Measurements from ENCODE around the gene KMT2B. TPM values are rescaled to one million over a fixed set of nuclear protein-coding genes. Genes with fewer than 3 reads are reported as not detected.
A peak's percentile ranks its signal among the peaks of the same experiment; 100 is the strongest.

Gene KMT2B
- total RNA-seq, 1 experiment from 2014 or later: 32.2 TPM

GRCh38 chr19:35669974-35670373, 47.8 kb upstream of the KMT2B start:
- H3K9me2 ChIP-seq (ENCODE audit: insufficient read depth): no peaks in the 10 kb centered on the region
- no peak overlapping the region for H3K4me2 ChIP-seq
- H3F3A ChIP-seq (ENCODE audit: insufficient read depth, low read depth): peaks cover 6% of the 10 kb centered on the region; the same call in 1 of the 2 replicates
- no peak overlapping the region for H3K4me3 ChIP-seq
- CTCF ChIA-PET: no interaction called here
- H2AFZ ChIP-seq: no peak overlapping the region
- H3K4me1 ChIP-seq (replicated peaks; ENCODE audit: insufficient read depth): peaks cover 6% of the 10 kb centered on the region; the same call in 1 of the 2 replicates
- intact Hi-C loops (cut with micrococcal nuclease; ENCODE audit: unreplicated experiment): no loop called here
- no peaks in the 10 kb centered on the region for H3K36me3 ChIP-seq (ENCODE audit: low read depth)
- H4K20me1 ChIP-seq (ENCODE audit: insufficient read depth): no peaks in the 10 kb centered on the region
- peaks cover 19% of the 10 kb centered on the region for H3K27me3 ChIP-seq (ENCODE audit: insufficient read depth, low read depth)
- no peaks in the 10 kb centered on the region for H3K79me2 ChIP-seq (ENCODE audit: low read depth)
- no peak for DNase-seq
- TF ChIP-seq EZH2 (IDR thresholded peaks at IDR 0.05; ENCODE audit: low read depth) (no peak), CTCF (conservative IDR thresholded peaks at IDR 0.05) (no peak)
- H3K27ac ChIP-seq: no peak overlapping the region
- POLR2A ChIA-PET (ENCODE audit: unreplicated experiment): no interaction called here
- H3K9me3 ChIP-seq (ENCODE audit: insufficient read depth, low read depth): no peaks in the 10 kb centered on the region
- BruUV-seq (replicated peaks): no TSS peak

DNA sequence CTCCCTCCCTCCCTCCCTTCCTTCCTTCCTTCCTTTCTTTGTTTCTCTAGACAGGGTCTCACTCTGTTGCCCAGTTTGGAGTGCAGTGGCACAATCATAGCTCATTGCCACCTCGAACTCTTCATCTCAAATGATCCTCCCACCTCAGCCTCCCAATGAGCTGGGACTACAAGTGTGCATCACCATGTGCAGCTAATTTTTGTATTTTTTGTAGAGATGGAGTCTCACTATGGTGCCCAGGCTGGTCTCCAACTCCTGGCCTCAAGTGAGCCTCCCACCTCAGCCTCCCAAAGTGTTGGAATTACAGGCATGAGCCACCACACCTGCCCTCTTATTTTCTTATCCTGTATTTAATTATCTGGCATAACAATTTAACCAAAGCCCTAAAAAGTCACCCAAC, 47.1 kb upstream of the KMT2B start:
- H3K4me3 ChIP-seq: no peak overlapping the region

GRCh38 chr19:35671818-35672217, 46.0 kb upstream of the KMT2B start:
- Histone ChIP-seq H3K4me3 (no peak overlapping the region), H3F3A (ENCODE audit: insufficient read depth, low read depth) (peaks cover 6% of the 10 kb centered on the region; the same call in 1 of the 2 replicates), H3K27ac (no peak overlapping the region), H2AFZ (no peak overlapping the region), H3K79me2 (ENCODE audit: low read depth) (no peaks in the 10 kb centered on the region), H3K4me2 (no peak overlapping the region), H3K27me3 (ENCODE audit: insufficient read depth, low read depth) (peaks cover 19% of the 10 kb centered on the region), H3K9me2 (ENCODE audit: insufficient read depth) (no peaks in the 10 kb centered on the region), H3K9me3 (ENCODE audit: insufficient read depth, low read depth) (no peaks in the 10 kb centered on the region), H3K36me3 (ENCODE audit: low read depth) (no peaks in the 10 kb centered on the region), H4K20me1 (ENCODE audit: insufficient read depth) (no peaks in the 10 kb centered on the region), H3K4me1 (replicated peaks; ENCODE audit: insufficient read depth) (peaks cover 6% of the 10 kb centered on the region; the same call in 1 of the 2 replicates)
- BruUV-seq (replicated peaks): no TSS peak
- peak in 1 of 2 experiments; percentile 78 for DNase-seq
- intact Hi-C loops (cut with micrococcal nuclease; ENCODE audit: unreplicated experiment): no loop called here
- TF ChIP-seq EZH2 (IDR thresholded peaks at IDR 0.05; ENCODE audit: low read depth) (no peak), CTCF (conservative IDR thresholded peaks at IDR 0.05) (no peak)
- POLR2A ChIA-PET (ENCODE audit: unreplicated experiment): interaction anchor here (0.5 kb wide), 1 partner anchor 367 kb away, joined by 4 read pairs; no protein-coding TSS in a partner anchor
- CTCF ChIA-PET: no interaction called here

More for the DNA sequence above, 47.1 kb upstream of the KMT2B start:
- no peak for DNase-seq
- TF ChIP-seq EZH2 (IDR thresholded peaks at IDR 0.05; ENCODE audit: low read depth): no peak
- TF ChIP-seq CTCF (conservative IDR thresholded peaks at IDR 0.05): no peak
- H3K4me2 ChIP-seq: no peak overlapping the region
- peaks cover 19% of the 10 kb centered on the region for H3K27me3 ChIP-seq (ENCODE audit: insufficient read depth, low read depth)
- BruUV-seq (replicated peaks): no TSS peak
- H3K27ac ChIP-seq: no peak overlapping the region
- ChIA-PET POLR2A (ENCODE audit: unreplicated experiment) (no interaction called here), CTCF (no interaction called here)
- H3K36me3 ChIP-seq (ENCODE audit: low read depth): no peaks in the 10 kb centered on the region
- H2AFZ ChIP-seq: no peak overlapping the region
- intact Hi-C loops (cut with micrococcal nuclease; ENCODE audit: unreplicated experiment): no loop called here
- peaks cover 6% of the 10 kb centered on the region; the same call in 1 of the 2 replicates for H3K4me1 ChIP-seq (replicated peaks; ENCODE audit: insufficient read depth)
- H3K9me2 ChIP-seq (ENCODE audit: insufficient read depth): no peaks in the 10 kb centered on the region
- H4K20me1 ChIP-seq (ENCODE audit: insufficient read depth): no peaks in the 10 kb centered on the region
- H3F3A ChIP-seq (ENCODE audit: insufficient read depth, low read depth): peaks cover 6% of the 10 kb centered on the region; the same call in 1 of the 2 replicates
- H3K79me2 ChIP-seq (ENCODE audit: low read depth): no peaks in the 10 kb centered on the region
- no peaks in the 10 kb centered on the region for H3K9me3 ChIP-seq (ENCODE audit: insufficient read depth, low read depth)

Measured in PC-9 (cell line).